ENCODE measurements around the gene PTPRN2. TPM values are rescaled to one million over a fixed set of nuclear protein-coding genes. Genes with fewer than 3 reads are reported as not detected.

Gene PTPRN2
- total and polyA plus RNA-seq, 2 donors (not counting 3 experiments of a cell fraction or from before 2014, with no cell fraction given) = 0.62 to 0.88 TPM

DNA sequence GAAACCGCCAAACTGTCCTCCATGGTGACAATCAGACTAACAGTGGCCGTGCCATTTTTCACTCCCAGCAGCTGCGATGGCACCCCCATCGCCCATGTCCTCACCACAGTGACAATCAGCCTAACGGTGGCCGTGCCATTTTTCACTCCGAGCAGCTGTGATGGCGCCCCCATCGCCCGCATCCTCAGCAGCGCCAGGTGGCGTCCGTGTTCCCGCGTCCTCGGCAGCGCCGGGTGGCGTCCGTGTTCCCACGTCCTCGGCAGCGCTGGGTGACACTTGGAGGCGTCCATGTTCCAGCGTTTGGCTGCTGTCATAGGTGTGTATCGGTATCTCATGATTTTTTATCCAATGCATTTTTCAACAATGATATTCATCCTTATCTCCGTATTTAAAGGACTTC lies 267.3 kb downstream of the PTPRN2 start:
- intact Hi-C loops (cut with micrococcal nuclease) (no loop called here), dilution Hi-C loops (cut with MboI; ENCODE audit: extremely low pct_ligation_motif_present, low sequenced_read_pairs) (no loop called here)
- Histone ChIP-seq H3K4me3 (replicated peaks in 1 of 3; ENCODE audit: insufficient read depth in 1 of 3, low read depth in 1 of 3, low read length in 3 of 3) (no peak overlapping the region), H3K4me2 (ENCODE audit: insufficient read depth, low read length) (no peak overlapping the region), H3K79me2 (ENCODE audit: control insufficient read depth, insufficient read depth, low read length) (no peaks in the 10 kb centered on the region), H4K20me1 (replicated peaks; ENCODE audit: control insufficient read depth, extremely low read depth, insufficient read depth, low read length) (no peaks in the 10 kb centered on the region), H3K9ac (replicated peaks; ENCODE audit: extremely low read depth, insufficient read depth, low read length) (no peak overlapping the region), H3K9me3 (replicated peaks; ENCODE audit: control insufficient read depth, insufficient read depth, low read length) (peaks cover 5% of the 10 kb centered on the region), H3K4me1 (ENCODE audit: control insufficient read depth, extremely low read depth, insufficient read depth, low read length) (no peaks in the 10 kb centered on the region), H3K9me1 (replicated peaks; ENCODE audit: control insufficient read depth, extremely low read depth, insufficient read depth, low read length) (no peaks in the 10 kb centered on the region), H2AFZ (ENCODE audit: low read depth, low read length) (no peak overlapping the region), H3K27me3 (ENCODE audit: control insufficient read depth in 2 of 2, insufficient read depth in 2 of 2, low read length in 2 of 2) (no peaks in the 10 kb centered on the region), H3K27ac (ENCODE audit: insufficient read depth, low read depth, low read length) (no peak overlapping the region), H3K36me3 (ENCODE audit: control insufficient read depth in 2 of 2, extremely low read depth in 1 of 2, insufficient read depth in 2 of 2, low read length in 2 of 2) (no peaks in the 10 kb centered on the region)
- no TSS peak for BruUV-seq (replicated peaks)
- no peak for TF ChIP-seq JUN (IDR thresholded peaks at IDR 0.05; ENCODE audit: borderline replicate concordance, insufficient read depth, insufficient read length, low read depth)
- TF ChIP-seq CTCF (IDR thresholded peaks at IDR 0.05; ENCODE audit: extremely low read depth in 1 of 2, insufficient read depth in 1 of 2, low read depth in 1 of 2, low read length in 2 of 2) = no peak
- TF ChIP-seq FOS (IDR thresholded peaks at IDR 0.05; ENCODE audit: borderline replicate concordance, insufficient read depth, low read length) = no peak
- no peak for TF ChIP-seq POLR2AphosphoS5 (IDR thresholded peaks at IDR 0.05; ENCODE audit: insufficient read depth, low read depth, low read length)
- TF ChIP-seq MAX (IDR thresholded peaks at IDR 0.05; ENCODE audit: insufficient read depth, insufficient read length) = no peak
- TF ChIP-seq POLR2A (IDR thresholded peaks at IDR 0.05; ENCODE audit: low read depth, low read length) = no peak
- no peak for TF ChIP-seq EZH2 (IDR thresholded peaks at IDR 0.05; ENCODE audit: borderline replicate concordance, low read depth, low read length, severe bottlenecking)
- no peak for TF ChIP-seq GATA2 (IDR thresholded peaks at IDR 0.05; ENCODE audit: insufficient read depth, insufficient read length, low read depth, low read length)
- no peak for TF ChIP-seq MYC (IDR thresholded peaks at IDR 0.05; ENCODE audit: low read depth, low read length)
- no peak for DNase-seq (ENCODE audit: low read depth, low spot score)
- no peak for FAIRE-seq
- ChIA-PET CTCF (no interaction called here), POLR2A (no interaction called here)

Measured in endothelial cell of umbilical vein (primary cell).